RWPE2 (cell line): Measurements from ENCODE around the gene DRD2.

Experiments
- ATAC-seq: fragments of 200-7000 bp; cut with Tn5 transposase; 3 replicates; pipeline ENCODE4 v1.9.1; 2021; ENCODE audit warnings: low read depth
- DNase-seq: peaks from one replicate; pipeline ENCODE4 v3.0.0-alpha.2; 2020; ENCODE audit warnings: low spot score
- H3K27ac ChIP-seq: fragments of 450-650 bp; 2 replicates; pipeline ENCODE4 v1.5.1; 2017; ENCODE audit warnings: mild to moderate bottlenecking; ENCODE audit not compliant: poor library complexity, severe bottlenecking
- H3K27me3 ChIP-seq: fragments of 250-450 bp; sonication (Bioruptor Pico); 2 replicates; pipeline ENCODE4 v1.5.1; 2021; ENCODE audit warnings: mild to moderate bottlenecking, moderate library complexity; ENCODE audit not compliant: insufficient read depth, poor library complexity, severe bottlenecking
- H3K36me3 ChIP-seq: fragments of 250-450 bp; sonication (Bioruptor Pico); 2 replicates; pipeline ENCODE4 v1.5.1; 2020; ENCODE audit warnings: low read depth, mild to moderate bottlenecking, moderate library complexity
- H3K4me1 ChIP-seq: fragments of 250-450 bp; sonication (Bioruptor Pico); 2 replicates; pipeline ENCODE4 v1.5.1; 2021; ENCODE audit warnings: mild to moderate bottlenecking, moderate library complexity; ENCODE audit not compliant: insufficient read depth, poor library complexity, severe bottlenecking
- H3K4me3 ChIP-seq: fragments of 250-450 bp; sonication (Bioruptor Pico); 2 replicates; pipeline ENCODE4 v1.5.1; 2021; ENCODE audit warnings: mild to moderate bottlenecking, moderate library complexity; ENCODE audit not compliant: severe bottlenecking
- H3K9me3 ChIP-seq: fragments of 250-450 bp; sonication (Bioruptor Pico); 2 replicates; pipeline ENCODE4 v1.5.1; 2021; ENCODE audit warnings: mild to moderate bottlenecking, moderate library complexity; ENCODE audit not compliant: severe bottlenecking
- TF ChIP-seq, protein P1 (sequence below): fragments of 450-650 bp; IDR thresholded peaks from one replicate; pipeline ENCODE4 v1.5.1; 2017; ENCODE audit warnings: mild to moderate bottlenecking, moderate library complexity; ENCODE audit not compliant: poor library complexity, severe bottlenecking

DRD2 gene

DNA sequence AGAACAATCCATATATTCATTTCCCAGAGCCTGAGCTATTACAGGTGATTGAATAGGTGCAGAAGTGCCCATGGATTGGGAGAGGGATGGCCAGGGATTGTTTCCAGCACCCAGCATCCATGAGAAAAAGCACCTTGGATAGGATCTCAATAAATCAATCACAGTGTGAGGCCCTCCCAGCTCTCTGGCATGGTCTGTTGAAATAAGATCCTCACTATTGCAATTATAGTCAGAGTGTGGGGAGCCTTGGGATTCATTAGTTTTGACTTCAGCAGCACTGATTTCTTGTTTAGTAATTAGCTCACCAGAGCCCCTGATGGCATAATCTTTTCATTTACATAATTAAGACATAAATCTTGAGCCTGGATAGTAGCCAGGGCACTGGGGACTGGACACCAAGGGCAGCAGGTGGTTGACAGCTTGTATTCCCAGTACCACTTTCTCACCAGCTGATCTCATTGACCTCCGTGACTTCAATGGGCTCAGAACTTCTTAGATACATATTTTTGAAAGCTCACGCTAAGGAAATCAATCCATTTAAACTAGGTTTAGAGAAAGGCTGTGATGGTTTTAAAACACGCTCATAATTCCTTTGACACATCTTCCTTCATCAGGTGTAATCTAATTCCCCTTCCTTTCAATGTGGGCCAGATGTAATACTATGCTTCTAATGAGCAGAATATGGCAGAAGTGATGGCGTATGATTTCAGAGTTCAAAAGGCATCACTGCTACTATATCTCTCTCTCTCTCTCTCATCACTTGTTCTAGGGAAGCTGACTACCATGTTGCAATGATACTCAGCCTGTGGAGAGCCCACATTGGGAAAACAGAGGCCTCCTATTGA lies 22.1 kb upstream of the DRD2 start:
- no peaks in the 10 kb centered on the region for H3K27me3 ChIP-seq
- TF ChIP-seq, protein P1, sequence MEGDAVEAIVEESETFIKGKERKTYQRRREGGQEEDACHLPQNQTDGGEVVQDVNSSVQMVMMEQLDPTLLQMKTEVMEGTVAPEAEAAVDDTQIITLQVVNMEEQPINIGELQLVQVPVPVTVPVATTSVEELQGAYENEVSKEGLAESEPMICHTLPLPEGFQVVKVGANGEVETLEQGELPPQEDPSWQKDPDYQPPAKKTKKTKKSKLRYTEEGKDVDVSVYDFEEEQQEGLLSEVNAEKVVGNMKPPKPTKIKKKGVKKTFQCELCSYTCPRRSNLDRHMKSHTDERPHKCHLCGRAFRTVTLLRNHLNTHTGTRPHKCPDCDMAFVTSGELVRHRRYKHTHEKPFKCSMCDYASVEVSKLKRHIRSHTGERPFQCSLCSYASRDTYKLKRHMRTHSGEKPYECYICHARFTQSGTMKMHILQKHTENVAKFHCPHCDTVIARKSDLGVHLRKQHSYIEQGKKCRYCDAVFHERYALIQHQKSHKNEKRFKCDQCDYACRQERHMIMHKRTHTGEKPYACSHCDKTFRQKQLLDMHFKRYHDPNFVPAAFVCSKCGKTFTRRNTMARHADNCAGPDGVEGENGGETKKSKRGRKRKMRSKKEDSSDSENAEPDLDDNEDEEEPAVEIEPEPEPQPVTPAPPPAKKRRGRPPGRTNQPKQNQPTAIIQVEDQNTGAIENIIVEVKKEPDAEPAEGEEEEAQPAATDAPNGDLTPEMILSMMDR, result no peak

DNA sequence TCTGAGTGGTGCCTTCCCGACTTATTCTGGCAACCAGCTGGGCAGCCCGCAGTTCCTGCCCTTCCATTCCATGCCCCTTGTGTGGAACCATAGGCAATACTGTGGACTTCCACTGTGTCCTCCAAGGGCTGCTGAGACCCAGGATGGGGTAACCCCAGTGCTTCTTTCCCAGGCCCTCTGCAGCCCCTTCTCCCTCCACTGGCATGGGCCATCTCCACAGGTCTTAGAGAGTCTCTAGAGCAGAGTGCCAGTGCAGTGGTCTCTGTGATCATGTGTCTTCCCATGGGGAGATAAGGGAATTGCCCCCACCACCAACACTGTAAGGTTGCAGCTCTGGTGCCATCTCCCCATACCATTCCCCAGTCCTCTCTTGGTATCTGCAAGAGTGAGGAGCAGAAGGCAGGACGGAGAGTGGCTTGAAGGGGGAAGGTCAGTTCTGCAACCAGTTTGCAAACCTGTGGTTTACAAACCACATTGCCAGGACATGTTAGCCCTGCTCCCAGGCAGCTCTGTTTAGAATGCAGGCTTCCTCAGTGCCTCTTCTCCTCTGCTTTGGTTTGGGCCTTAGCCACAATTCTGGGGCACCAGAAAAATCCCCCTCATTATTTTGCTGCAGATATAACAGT lies 20.9 kb upstream of the DRD2 start:
- Histone ChIP-seq H3K9me3 (no peaks in the 10 kb centered on the region), H3K36me3 (no peaks in the 10 kb centered on the region), H3K4me1 (no peaks in the 10 kb centered on the region), H3K27ac (no peak overlapping the region), H3K4me3 (no peak overlapping the region), H3K27me3 (no peaks in the 10 kb centered on the region)
- DNase-seq (no peak), ATAC-seq (no peak)
- TF ChIP-seq, protein P1, result no peak

More for the DNA sequence above, 22.1 kb upstream of the DRD2 start:
- Histone ChIP-seq H3K27ac (no peak overlapping the region), H3K9me3 (no peaks in the 10 kb centered on the region), H3K4me1 (no peaks in the 10 kb centered on the region), H3K36me3 (no peaks in the 10 kb centered on the region), H3K4me3 (no peak overlapping the region)
- no peak for DNase-seq
- ATAC-seq, result no peak

DNA sequence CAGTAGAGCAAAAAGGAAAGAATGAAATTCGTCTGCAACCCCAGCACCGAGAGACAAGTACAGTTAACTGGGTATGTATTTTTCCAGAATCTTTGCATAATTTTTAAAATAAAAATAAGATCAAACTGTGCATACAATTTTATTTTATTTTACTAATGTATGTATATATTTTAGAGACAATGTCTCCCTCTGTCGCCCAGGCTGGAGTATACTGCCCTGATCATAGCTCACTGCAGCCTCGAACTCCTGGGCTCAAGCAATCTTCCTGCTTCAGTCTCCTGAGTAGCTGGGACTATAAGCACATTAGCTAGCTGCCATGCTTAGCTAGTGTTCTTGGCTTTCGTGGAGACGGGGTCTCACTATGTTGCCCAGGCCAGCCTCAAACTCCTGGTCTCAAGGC lies 18.8 kb upstream of the DRD2 start:
- 0 out of 3 replicates have a peak, but pooled peaks have one; percentile 38 for ATAC-seq
- TF ChIP-seq, protein P1, result peak; percentile 60
- H3K36me3 ChIP-seq, result no peaks in the 10 kb centered on the region

DNA sequence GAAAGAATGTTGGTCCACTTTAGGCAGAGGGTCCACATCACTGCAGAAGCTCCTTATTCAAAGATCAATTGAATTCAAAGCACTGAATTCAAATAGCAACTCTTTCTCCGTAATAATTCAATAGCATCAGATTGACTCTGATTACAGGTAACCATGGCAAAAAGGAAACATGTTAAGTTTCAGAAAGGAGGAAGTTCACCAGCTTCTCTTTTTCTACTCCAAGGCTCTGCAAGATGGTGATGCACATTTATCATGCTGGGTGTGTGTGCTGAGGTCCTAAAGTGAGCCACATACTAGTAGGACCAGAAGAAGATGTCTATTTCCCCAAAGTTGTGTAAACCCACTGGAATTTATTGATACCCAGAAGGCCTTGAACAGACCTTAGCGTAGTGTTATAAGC lies 18.0 kb upstream of the DRD2 start:
- TF ChIP-seq, protein P1, result no peak
- H3K4me1 ChIP-seq, result no peaks in the 10 kb centered on the region
- no peak overlapping the region for H3K27ac ChIP-seq
- H3K27me3 ChIP-seq, result no peaks in the 10 kb centered on the region
- no peak overlapping the region for H3K4me3 ChIP-seq
- DNase-seq (no peak), ATAC-seq (no peak)
- H3K9me3 ChIP-seq, result no peaks in the 10 kb centered on the region
- H3K36me3 ChIP-seq, result no peaks in the 10 kb centered on the region

More for the DNA sequence above, 18.8 kb upstream of the DRD2 start:
- Histone ChIP-seq H3K9me3 (no peaks in the 10 kb centered on the region), H3K27ac (no peak overlapping the region), H3K27me3 (no peaks in the 10 kb centered on the region), H3K4me3 (no peak overlapping the region), H3K4me1 (no peaks in the 10 kb centered on the region)
- no peak for DNase-seq
